ENCODE results near the gene LBHD1.

LBHD1 gene

GRCh38 chr11:62613291-62613778 lies 58.7 kb downstream of the LBHD1 start:
- FAIRE-seq: no peak
